HepG2 (cell line): ENCODE measurements around the gene CDK14. TPM values are rescaled to one million over a fixed set of nuclear protein-coding genes. Genes with fewer than 3 reads are reported as not detected.

ENCODE experiments used
- ADNP ChIP-seq: sonication (generic); formaldehyde crosslinking; IDR thresholded peaks from 2 replicates; pipeline ENCODE4 v1.4.0; 2020; ENCODE audit warnings: missing genetic modification reagents
- ATF7 ChIP-seq, 2 experiments: fragments of 450-650 bp in 1 of 2; sonication (generic) in 1 of 2; formaldehyde crosslinking in 1 of 2; IDR thresholded peaks; 2 replicates each; pipeline versions ENCODE4 v1.4.0 to v1.6.1; 2016 to 2020; ENCODE audit warnings: antibody characterized with exemption in 1 of 2, mild to moderate bottlenecking in 1 of 2, missing genetic modification reagents in 1 of 2
- HDAC1 ChIP-seq: sonication (generic); formaldehyde crosslinking; IDR thresholded peaks from 2 replicates; pipeline ENCODE4 v1.5.1; 2020; ENCODE audit warnings: mild to moderate bottlenecking, missing genetic modification reagents
- HNF4G ChIP-seq, 2 experiments: sonication (generic) in 1 of 2; formaldehyde crosslinking in 1 of 2; IDR thresholded peaks; 2 replicates each; pipeline versions ENCODE4 v1.4.0 to v1.6.1; 2011 to 2020; ENCODE audit warnings: borderline replicate concordance in 2 of 2, low read depth in 2 of 2, mild to moderate bottlenecking in 2 of 2, low read length in 1 of 2, missing genetic modification reagents in 1 of 2, moderate library complexity in 1 of 2
- KDM1A ChIP-seq: IDR thresholded peaks from 2 replicates; pipeline ENCODE4 v1.6.1; 2016; ENCODE audit warnings: missing compliant biosample characterization
- NFE2L1 ChIP-seq: sonication (generic); formaldehyde crosslinking; IDR thresholded peaks from 2 replicates; pipeline ENCODE4 v1.4.0; 2020; ENCODE audit warnings: missing genetic modification reagents, mild to moderate bottlenecking, borderline replicate concordance
- RFX1 ChIP-seq: fragments of 450-650 bp; IDR thresholded peaks from 2 replicates; pipeline ENCODE4 v1.6.1; 2017
- SKI ChIP-seq: fragments of 450-650 bp; IDR thresholded peaks from one replicate; pipeline ENCODE4 v1.6.1; 2018; ENCODE audit warnings: mild to moderate bottlenecking; ENCODE audit not compliant: partially characterized antibody
- SOX5 ChIP-seq: IDR thresholded peaks from 2 replicates; pipeline ENCODE4 v1.6.1; 2016; ENCODE audit warnings: borderline replicate concordance
- TSC22D2 ChIP-seq: sonication (generic); formaldehyde crosslinking; IDR thresholded peaks from 2 replicates; pipeline ENCODE4 v1.5.1; 2020; ENCODE audit warnings: missing genetic modification reagents, mild to moderate bottlenecking, borderline replicate concordance
- ZNF282 ChIP-seq: fragments of 450-650 bp; IDR thresholded peaks from 2 replicates; pipeline ENCODE4 v1.6.1; 2018; ENCODE audit not compliant: partially characterized antibody
- ZNF432 ChIP-seq: sonication (generic); formaldehyde crosslinking; IDR thresholded peaks from 2 replicates; pipeline ENCODE4 v1.5.0; 2020; ENCODE audit warnings: missing genetic modification reagents, mild to moderate bottlenecking, borderline replicate concordance
- ZNF549 ChIP-seq: sonication (generic); formaldehyde crosslinking; IDR thresholded peaks from 2 replicates; pipeline ENCODE4 v1.5.0; 2020; ENCODE audit warnings: missing genetic modification reagents
- ZNF7 ChIP-seq: IDR thresholded peaks from 2 replicates; pipeline ENCODE4 v1.6.1; 2016; ENCODE audit warnings: missing biosample characterization, missing genetic modification reagents
- ZNF749 ChIP-seq: sonication (generic); formaldehyde crosslinking; IDR thresholded peaks from 2 replicates; pipeline ENCODE4 v1.8.0; 2022; ENCODE audit warnings: mild to moderate bottlenecking, missing genetic modification reagents, moderate library complexity, borderline replicate concordance
- polyA plus RNA-seq, 8 experiments: library from polyadenylated mRNA; depleted of rRNA in 3 of 8; stranded (reverse) in 7 of 8; unstranded in 1 of 8; fragments of >200 nt; fragmentation: Illumina TruSeq in 4 of 8; extraction: Trizol in 4 of 8; gene quantifications; 2 replicates each; pipeline versions ENCODE4 v1.2.1 to v1.2.3, GENCODE V29; 2011 to 2016; ENCODE audit warnings: low read depth in 4 of 8, missing spikeins in 1 of 8, mixed read lengths in 1 of 8; ENCODE audit not compliant: insufficient read depth in 1 of 8
- total RNA-seq, 5 experiments: library from RNA; depleted of rRNA; stranded (reverse); fragments of >200 nt; fragmentation: Illumina TruSeq; extraction: Trizol; gene quantifications; 2 replicates each; pipeline ENCODE4 v1.2.3, GENCODE V29; 2016; ENCODE audit warnings: low read depth in 1 of 5
- TF ChIP-seq, protein P1 (sequence below): IDR thresholded peaks from 2 replicates; pipeline ENCODE4 v1.6.1; 2012; ENCODE audit warnings: low read length, improper control_type of control experiment
- TF ChIP-seq, protein P2 (sequence below): sonication (generic); formaldehyde crosslinking; IDR thresholded peaks from 2 replicates; pipeline ENCODE4 v1.4.0; 2020; ENCODE audit warnings: missing genetic modification reagents
- TF ChIP-seq, protein P3 (sequence below): sonication (generic); formaldehyde crosslinking; IDR thresholded peaks from 2 replicates; pipeline ENCODE4 v1.8.1; 2022; ENCODE audit warnings: low read depth, mild to moderate bottlenecking, missing genetic modification reagents

Gene CDK14
- total and polyA plus RNA-seq, 2 of the 13 experiments (the other 11 are each of a cell fraction or from before 2014, with no cell fraction given), result 0.26 to 0.71 TPM

DNA sequence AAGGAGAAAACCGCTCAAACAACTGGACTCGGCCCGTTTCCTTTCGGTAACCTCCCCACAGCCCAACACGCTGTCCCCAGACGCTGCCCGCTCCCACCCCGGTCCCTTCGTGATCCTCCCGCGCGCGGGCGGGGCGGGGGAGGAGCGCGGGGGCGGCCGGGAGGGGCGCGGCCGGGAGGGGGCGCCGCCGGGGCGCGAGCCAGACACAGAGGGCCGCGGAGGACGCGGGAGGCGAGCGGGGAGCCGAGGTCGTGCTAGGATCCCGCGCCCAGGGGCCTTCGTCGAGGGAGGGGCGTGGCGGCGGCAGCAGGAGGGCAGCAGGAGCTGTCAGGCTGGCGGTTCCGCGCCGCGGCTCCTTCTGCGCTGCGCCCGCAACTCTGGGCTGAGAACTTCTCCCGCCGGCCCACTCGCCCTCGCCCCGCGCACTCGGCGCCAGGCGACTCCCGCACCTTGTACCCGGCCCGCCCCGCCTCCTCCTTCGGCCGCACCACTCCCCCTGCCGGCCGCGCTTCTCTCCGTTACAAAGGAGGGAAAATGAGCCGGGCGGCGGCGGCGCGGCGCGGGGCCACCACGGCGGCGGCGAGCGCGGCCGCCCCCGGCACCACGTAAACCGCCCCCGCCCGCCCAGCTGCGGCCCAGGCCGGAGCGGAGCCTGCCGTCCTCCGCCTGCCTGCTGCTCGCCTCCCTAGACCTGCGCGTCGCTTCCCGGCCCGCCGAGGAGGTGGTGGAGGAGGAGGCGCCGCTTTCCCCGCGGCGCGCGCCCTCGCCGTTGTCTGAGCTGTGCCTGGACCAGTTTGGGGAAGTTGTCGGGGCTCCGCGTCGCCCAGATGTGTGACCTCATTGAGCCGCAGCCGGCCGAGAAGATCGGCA lies at the start of gene CDK14 (continued):
- TF ChIP-seq, protein P1, sequence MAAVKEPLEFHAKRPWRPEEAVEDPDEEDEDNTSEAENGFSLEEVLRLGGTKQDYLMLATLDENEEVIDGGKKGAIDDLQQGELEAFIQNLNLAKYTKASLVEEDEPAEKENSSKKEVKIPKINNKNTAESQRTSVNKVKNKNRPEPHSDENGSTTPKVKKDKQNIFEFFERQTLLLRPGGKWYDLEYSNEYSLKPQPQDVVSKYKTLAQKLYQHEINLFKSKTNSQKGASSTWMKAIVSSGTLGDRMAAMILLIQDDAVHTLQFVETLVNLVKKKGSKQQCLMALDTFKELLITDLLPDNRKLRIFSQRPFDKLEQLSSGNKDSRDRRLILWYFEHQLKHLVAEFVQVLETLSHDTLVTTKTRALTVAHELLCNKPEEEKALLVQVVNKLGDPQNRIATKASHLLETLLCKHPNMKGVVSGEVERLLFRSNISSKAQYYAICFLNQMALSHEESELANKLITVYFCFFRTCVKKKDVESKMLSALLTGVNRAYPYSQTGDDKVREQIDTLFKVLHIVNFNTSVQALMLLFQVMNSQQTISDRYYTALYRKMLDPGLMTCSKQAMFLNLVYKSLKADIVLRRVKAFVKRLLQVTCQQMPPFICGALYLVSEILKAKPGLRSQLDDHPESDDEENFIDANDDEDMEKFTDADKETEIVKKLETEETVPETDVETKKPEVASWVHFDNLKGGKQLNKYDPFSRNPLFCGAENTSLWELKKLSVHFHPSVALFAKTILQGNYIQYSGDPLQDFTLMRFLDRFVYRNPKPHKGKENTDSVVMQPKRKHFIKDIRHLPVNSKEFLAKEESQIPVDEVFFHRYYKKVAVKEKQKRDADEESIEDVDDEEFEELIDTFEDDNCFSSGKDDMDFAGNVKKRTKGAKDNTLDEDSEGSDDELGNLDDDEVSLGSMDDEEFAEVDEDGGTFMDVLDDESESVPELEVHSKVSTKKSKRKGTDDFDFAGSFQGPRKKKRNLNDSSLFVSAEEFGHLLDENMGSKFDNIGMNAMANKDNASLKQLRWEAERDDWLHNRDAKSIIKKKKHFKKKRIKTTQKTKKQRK, result no peak
- no peak for TF ChIP-seq NFE2L1 (CRISPR knock-in tag)
- TF ChIP-seq ZNF432 (CRISPR knock-in tag), result no peak
- TF ChIP-seq SOX5 (CRISPR knock-in tag), result no peak
- peak; percentile 45; the same call in 1 of the 2 replicates for TF ChIP-seq HNF4G (IDR thresholded peaks at IDR 0.05; ENCODE audit: borderline replicate concordance, low read depth, low read length)
- TF ChIP-seq HNF4G (CRISPR knock-in tag; IDR thresholded peaks at IDR 0.05; ENCODE audit: borderline replicate concordance, low read depth), result 0 out of 2 replicates have a peak, but pooled peaks have one; percentile 43
- peak; percentile 44 for TF ChIP-seq SKI
- TF ChIP-seq RFX1, result no peak
- TF ChIP-seq ZNF549 (CRISPR knock-in tag), result no peak
- no peak for TF ChIP-seq ADNP
- TF ChIP-seq HDAC1, result peak; percentile 51; the same call in 1 of the 2 replicates
- TF ChIP-seq KDM1A (CRISPR knock-in tag), result no peak
- TF ChIP-seq ZNF7, result no peak
- TF ChIP-seq, protein P2, sequence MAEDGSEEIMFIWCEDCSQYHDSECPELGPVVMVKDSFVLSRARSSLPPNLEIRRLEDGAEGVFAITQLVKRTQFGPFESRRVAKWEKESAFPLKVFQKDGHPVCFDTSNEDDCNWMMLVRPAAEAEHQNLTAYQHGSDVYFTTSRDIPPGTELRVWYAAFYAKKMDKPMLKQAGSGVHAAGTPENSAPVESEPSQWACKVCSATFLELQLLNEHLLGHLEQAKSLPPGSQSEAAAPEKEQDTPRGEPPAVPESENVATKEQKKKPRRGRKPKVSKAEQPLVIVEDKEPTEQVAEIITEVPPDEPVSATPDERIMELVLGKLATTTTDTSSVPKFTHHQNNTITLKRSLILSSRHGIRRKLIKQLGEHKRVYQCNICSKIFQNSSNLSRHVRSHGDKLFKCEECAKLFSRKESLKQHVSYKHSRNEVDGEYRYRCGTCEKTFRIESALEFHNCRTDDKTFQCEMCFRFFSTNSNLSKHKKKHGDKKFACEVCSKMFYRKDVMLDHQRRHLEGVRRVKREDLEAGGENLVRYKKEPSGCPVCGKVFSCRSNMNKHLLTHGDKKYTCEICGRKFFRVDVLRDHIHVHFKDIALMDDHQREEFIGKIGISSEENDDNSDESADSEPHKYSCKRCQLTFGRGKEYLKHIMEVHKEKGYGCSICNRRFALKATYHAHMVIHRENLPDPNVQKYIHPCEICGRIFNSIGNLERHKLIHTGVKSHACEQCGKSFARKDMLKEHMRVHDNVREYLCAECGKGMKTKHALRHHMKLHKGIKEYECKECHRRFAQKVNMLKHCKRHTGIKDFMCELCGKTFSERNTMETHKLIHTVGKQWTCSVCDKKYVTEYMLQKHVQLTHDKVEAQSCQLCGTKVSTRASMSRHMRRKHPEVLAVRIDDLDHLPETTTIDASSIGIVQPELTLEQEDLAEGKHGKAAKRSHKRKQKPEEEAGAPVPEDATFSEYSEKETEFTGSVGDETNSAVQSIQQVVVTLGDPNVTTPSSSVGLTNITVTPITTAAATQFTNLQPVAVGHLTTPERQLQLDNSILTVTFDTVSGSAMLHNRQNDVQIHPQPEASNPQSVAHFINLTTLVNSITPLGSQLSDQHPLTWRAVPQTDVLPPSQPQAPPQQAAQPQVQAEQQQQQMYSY (CRISPR knock-in tag), result no peak
- no peak for TF ChIP-seq ZNF749 (CRISPR knock-in tag)
- TF ChIP-seq, protein P3, sequence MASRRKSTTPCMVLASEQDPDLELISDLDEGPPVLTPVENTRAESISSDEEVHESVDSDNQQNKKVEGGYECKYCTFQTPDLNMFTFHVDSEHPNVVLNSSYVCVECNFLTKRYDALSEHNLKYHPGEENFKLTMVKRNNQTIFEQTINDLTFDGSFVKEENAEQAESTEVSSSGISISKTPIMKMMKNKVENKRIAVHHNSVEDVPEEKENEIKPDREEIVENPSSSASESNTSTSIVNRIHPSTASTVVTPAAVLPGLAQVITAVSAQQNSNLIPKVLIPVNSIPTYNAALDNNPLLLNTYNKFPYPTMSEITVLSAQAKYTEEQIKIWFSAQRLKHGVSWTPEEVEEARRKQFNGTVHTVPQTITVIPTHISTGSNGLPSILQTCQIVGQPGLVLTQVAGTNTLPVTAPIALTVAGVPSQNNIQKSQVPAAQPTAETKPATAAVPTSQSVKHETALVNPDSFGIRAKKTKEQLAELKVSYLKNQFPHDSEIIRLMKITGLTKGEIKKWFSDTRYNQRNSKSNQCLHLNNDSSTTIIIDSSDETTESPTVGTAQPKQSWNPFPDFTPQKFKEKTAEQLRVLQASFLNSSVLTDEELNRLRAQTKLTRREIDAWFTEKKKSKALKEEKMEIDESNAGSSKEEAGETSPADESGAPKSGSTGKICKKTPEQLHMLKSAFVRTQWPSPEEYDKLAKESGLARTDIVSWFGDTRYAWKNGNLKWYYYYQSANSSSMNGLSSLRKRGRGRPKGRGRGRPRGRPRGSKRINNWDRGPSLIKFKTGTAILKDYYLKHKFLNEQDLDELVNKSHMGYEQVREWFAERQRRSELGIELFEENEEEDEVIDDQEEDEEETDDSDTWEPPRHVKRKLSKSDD, result 0 out of 2 replicates have a peak, but pooled peaks have one; percentile 44
- no peak for TF ChIP-seq ZNF282
- TF ChIP-seq TSC22D2, result no peak
- no peak for TF ChIP-seq ATF7 (IDR thresholded peaks at IDR 0.05)
- no peak for TF ChIP-seq ATF7 (CRISPR knock-in tag; IDR thresholded peaks at IDR 0.05)
